Epidermal melanocyte (primary cell): ENCODE data around the gene CHRNB2.

Experiments used
- DNase-seq: peaks from one replicate; pipeline ENCODE4 v3.0.0; 2011; ENCODE audit warnings: low spot score; ENCODE audit not compliant: insufficient read length

Gene CHRNB2

GRCh38 chr1:154552036-154552435, 15.5 kb upstream of the CHRNB2 start:
- DNase-seq, result no peak

- DNase-seq, result no peak
Measured at GRCh38 chr1:154553056-154554030, 14.2 kb upstream of the CHRNB2 start.

GRCh38 chr1:154556422-154556821, 11.2 kb upstream of the CHRNB2 start:
- DNase-seq, result no peak

GRCh38 chr1:154557248-154557938, 10.2 kb upstream of the CHRNB2 start:
- no peak for DNase-seq

GRCh38 chr1:154557939-154558719, 9.4 kb upstream of the CHRNB2 start, which contains the start of gene UBE2Q1:
Gene UBE2Q1, minus strand, starts transcription at chr1:154558662. Its CDS starts 109 bp downstream, at chr1:154558553.
- DNase-seq, result no peak

- peak; percentile 86 for DNase-seq
Measured at GRCh38 chr1:154558720-154559465, 8.7 kb upstream of the CHRNB2 start.

- DNase-seq, result peak; percentile 73
Measured at GRCh38 chr1:154559466-154560044, 8.0 kb upstream of the CHRNB2 start.

GRCh38 chr1:154565876-154566275, 1.7 kb upstream of the CHRNB2 start:
- DNase-seq, result no peak

- DNase-seq, result no peak
Measured at GRCh38 chr1:154568157-154568815, 708 bp downstream of the CHRNB2 start.

- no peak for DNase-seq
Measured at GRCh38 chr1:154571244-154571963, 3.8 kb downstream of the CHRNB2 start.

- DNase-seq, result no peak
Measured at GRCh38 chr1:154571964-154572288, 4.3 kb downstream of the CHRNB2 start.

- DNase-seq, result no peak
Measured at GRCh38 chr1:154572468-154573167, 5.0 kb downstream of the CHRNB2 start.

- no peak for DNase-seq
Measured at GRCh38 chr1:154573168-154573510, 5.6 kb downstream of the CHRNB2 start.

- no peak for DNase-seq
Measured at GRCh38 chr1:154574716-154575115, 7.1 kb downstream of the CHRNB2 start.

- no peak for DNase-seq
Measured at GRCh38 chr1:154575147-154575927, 7.8 kb downstream of the CHRNB2 start.

GRCh38 chr1:154575951-154576566, 8.5 kb downstream of the CHRNB2 start:
- no peak for DNase-seq

- DNase-seq, result no peak
Measured at GRCh38 chr1:154577346-154578057, 9.9 kb downstream of the CHRNB2 start.
